HG03520 (cell line): ENCODE data around the gene RSL1D1.
A peak's percentile ranks its signal among the peaks of the same experiment; 100 is the strongest.
"Not testable (repeated sequence)": the region's sequence is repeated elsewhere in the genome, so short reads cannot be mapped to it uniquely, and the experiment has no call there.

Experiments used
- ATAC-seq: cut with Tn5 transposase; IDR thresholded peaks from one replicate; pipeline ENCODE4 v1.9.1; 2021; ENCODE audit warnings: mild to moderate bottlenecking, moderate library complexity; ENCODE audit not compliant: unreplicated experiment

Gene RSL1D1

GRCh38 chr16:11799509-11800381, 51.6 kb downstream of the RSL1D1 start:
- no peak for ATAC-seq

- ATAC-seq = no peak
These were observed 52.3 kb downstream of the RSL1D1 start for GRCh38 chr16:11799017-11799381.

- no peak for ATAC-seq
These were observed 53.4 kb downstream of the RSL1D1 start for GRCh38 chr16:11797957-11798299.

- ATAC-seq = peak; percentile 87
These were observed 54.0 kb downstream of the RSL1D1 start, which contains the start of gene ZC3H7A for GRCh38 chr16:11797166-11797956. ZC3H7A (minus strand) TSS chr16:11797258; CDS start chr16:11782354, 14,904 bp downstream.

- ATAC-seq = peak; percentile 14
These were observed 54.8 kb downstream of the RSL1D1 start for GRCh38 chr16:11796227-11797165.

GRCh38 chr16:11795887-11796226, 55.5 kb downstream of the RSL1D1 start:
- no peak for ATAC-seq

- ATAC-seq = no peak
These were observed 56.1 kb downstream of the RSL1D1 start for GRCh38 chr16:11794996-11795886.

- ATAC-seq = no peak
These were observed 56.9 kb downstream of the RSL1D1 start for GRCh38 chr16:11794447-11794846.

GRCh38 chr16:11793840-11794239, 57.5 kb downstream of the RSL1D1 start:
- ATAC-seq = no peak

GRCh38 chr16:11792410-11793241, 58.7 kb downstream of the RSL1D1 start:
- no peak for ATAC-seq

- no peak for ATAC-seq
These were observed 60.1 kb downstream of the RSL1D1 start for GRCh38 chr16:11791144-11791828.

GRCh38 chr16:11788914-11789313, 62.4 kb downstream of the RSL1D1 start:
- no peak for ATAC-seq

- ATAC-seq = not testable (repeated sequence)
These were observed 66.3 kb downstream of the RSL1D1 start for GRCh38 chr16:11784980-11785599.

GRCh38 chr16:11784381-11784780, 67.0 kb downstream of the RSL1D1 start:
- ATAC-seq = not testable (repeated sequence)

GRCh38 chr16:11784038-11784369, 67.3 kb downstream of the RSL1D1 start:
- ATAC-seq = no peak
